Transverse colon (tissue), 4 donors: ENCODE measurements around the gene STRA8.

ENCODE experiments used
- CTCF ChIP-seq, 5 experiments: fragments of 200-600 bp in 3 of 5; fragments of 450-650 bp in 2 of 5; sonication (generic) in 3 of 5; IDR thresholded peaks; 1 replicate in 2 of 5; 2 replicates in 3 of 5; pipeline ENCODE4 v1.5.1; 2016 to 2017; ENCODE audit warnings: antibody characterized with exemption in 5 of 5, inconsistent platforms in 3 of 5, mild to moderate bottlenecking in 2 of 5, moderate library complexity in 1 of 5
- POLR2A ChIP-seq: fragments of 450-650 bp; IDR thresholded peaks from one replicate; pipeline ENCODE4 v1.6.1; 2016; ENCODE audit warnings: antibody characterized with exemption, mild to moderate bottlenecking, moderate library complexity
- POLR2AphosphoS5 ChIP-seq, 3 donors: sonication (generic); formaldehyde crosslinking; IDR thresholded peaks; one replicate each; pipeline ENCODE4 v1.6.1; 2016; ENCODE audit warnings: antibody characterized with exemption in 3 of 3

DNA sequence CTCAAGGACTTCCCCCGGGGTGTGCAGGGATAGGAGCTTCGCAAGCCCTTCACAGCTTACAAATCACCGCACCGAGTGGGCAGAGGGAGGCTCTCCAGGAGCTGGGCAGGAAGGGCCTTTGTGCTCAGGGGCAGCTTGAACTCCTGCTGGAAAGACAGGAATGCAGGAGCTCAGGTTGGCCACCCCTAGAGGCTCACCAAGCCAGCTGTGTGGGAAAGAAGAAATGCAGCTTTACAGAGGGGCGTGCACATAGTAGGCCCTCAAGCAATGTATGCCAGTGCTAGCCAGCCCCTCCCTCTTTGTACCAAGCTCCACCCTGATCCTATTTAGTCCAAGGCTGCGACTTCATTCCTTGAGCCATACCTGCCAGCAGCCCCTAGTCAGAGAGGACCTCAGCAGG is 26.1 kb downstream of the STRA8 start:
- no peak for TF ChIP-seq POLR2AphosphoS5 (IDR thresholded peaks at IDR 0.05)
- no peak for TF ChIP-seq CTCF (IDR thresholded peaks at IDR 0.05)
- no peak for TF ChIP-seq POLR2A
